SU-DHL-6 (cell line): Measurements from ENCODE around the gene TBC1D32.
"Not testable (repeated sequence)": the region's sequence is repeated elsewhere in the genome, so short reads cannot be mapped to it uniquely, and the experiment has no call there.

ENCODE experiments used
- H2AFZ ChIP-seq: fragments of 200-600 bp; sonication (generic); 2 replicates; pipeline ENCODE4 v1.6.1; 2014; ENCODE audit warnings: low read depth, mild to moderate bottlenecking, moderate library complexity, mixed read lengths, antibody characterized with exemption, low read length; ENCODE audit not compliant: severe bottlenecking
- H3F3A ChIP-seq: fragments of 200-600 bp; shearing (Covaris generic); 2 replicates; pipeline ENCODE4 v1.6.0; 2016; ENCODE audit warnings: antibody characterized with exemption, mild to moderate bottlenecking; ENCODE audit not compliant: insufficient read depth
- H3K27ac ChIP-seq: fragments of 200-600 bp; sonication (generic); 2 replicates; pipeline ENCODE4 v1.5.1; 2016; ENCODE audit warnings: low read depth, mild to moderate bottlenecking, low read length, moderate library complexity, mixed read lengths
- H3K27me3 ChIP-seq: fragments of 200-600 bp; sonication (generic), shearing (Covaris generic); 2 replicates; pipeline ENCODE4 v1.6.0; 2014; ENCODE audit warnings: mild to moderate bottlenecking, low read length
- H3K36me3 ChIP-seq: fragments of 200-600 bp; sonication (generic); 2 replicates; pipeline ENCODE4 v1.6.1; 2014; ENCODE audit warnings: mild to moderate bottlenecking, low read length, mixed read lengths
- H3K4me2 ChIP-seq: fragments of 300-600, 200-600 bp; shearing (Covaris generic), sonication (generic); 2 replicates; pipeline ENCODE4 v1.6.0; 2014; ENCODE audit warnings: low read length, low read depth, mild to moderate bottlenecking; ENCODE audit not compliant: poor library complexity, severe bottlenecking
- H3K4me3 ChIP-seq: fragments of 200-600 bp; sonication (generic); 2 replicates; pipeline ENCODE4 v1.5.1; 2014; ENCODE audit warnings: antibody characterized with exemption, low read length, mild to moderate bottlenecking, mixed read lengths; ENCODE audit not compliant: insufficient read depth, poor library complexity, severe bottlenecking
- H3K79me2 ChIP-seq: fragments of 200-600 bp; sonication (generic); 2 replicates; pipeline ENCODE4 v1.6.1; 2014; ENCODE audit warnings: mild to moderate bottlenecking, low read length, moderate library complexity; ENCODE audit not compliant: insufficient read depth
- H3K9ac ChIP-seq: fragments of 200-600 bp; sonication (generic); 2 replicates; pipeline ENCODE4 v1.7.0; 2014; ENCODE audit warnings: mild to moderate bottlenecking, low read length
- H3K9me2 ChIP-seq: fragments of 200-600 bp; sonication (generic); replicated peaks from 2 replicates; pipeline ENCODE4 v1.6.1; 2014; ENCODE audit warnings: low read length; ENCODE audit not compliant: insufficient read depth
- H3K9me3 ChIP-seq: fragments of 200-600 bp; sonication (generic); 2 replicates; pipeline ENCODE4 v1.6.1; 2014; ENCODE audit warnings: low read length, mixed read lengths; ENCODE audit not compliant: insufficient read depth
- H4K20me1 ChIP-seq: fragments of 200-600 bp; sonication (generic); 2 replicates; pipeline ENCODE4 v1.6.1; 2014; ENCODE audit warnings: low read depth, mild to moderate bottlenecking, antibody characterized with exemption, low read length, moderate library complexity, mixed read lengths
- EZH2phosphoT487 ChIP-seq: fragments of 200-600 bp; sonication (generic), shearing (Covaris generic); conservative IDR thresholded peaks from 2 replicates; pipeline ENCODE4 v1.6.1; 2018; ENCODE audit warnings: mild to moderate bottlenecking, antibody characterized with exemption, low read length, moderate library complexity, mixed read lengths
- TF ChIP-seq, protein P1 (sequence below): fragments of 200-600 bp; sonication (generic); IDR thresholded peaks from one replicate; pipeline ENCODE4 v1.5.1; 2017; ENCODE audit warnings: antibody characterized with exemption, mild to moderate bottlenecking, low read length, moderate library complexity; ENCODE audit not compliant: insufficient read depth, poor library complexity, severe bottlenecking

TBC1D32 gene

GRCh38 chr6:121309768-121310469, 24.4 kb downstream of the TBC1D32 start:
- Histone ChIP-seq H3K36me3 (no peaks in the 10 kb centered on the region; the same call in 1 of the 2 replicates), H3K4me2 (no peak overlapping the region), H3K9me2 (no peaks in the 10 kb centered on the region), H4K20me1 (peaks cover 2% of the 10 kb centered on the region; the same call in 1 of the 2 replicates), H3K27ac (no peak overlapping the region), H3K9ac (no peak overlapping the region), H3K4me3 (no peak overlapping the region), H2AFZ (no peak overlapping the region), H3K79me2 (no peaks in the 10 kb centered on the region), H3K27me3 (no peaks in the 10 kb centered on the region), H3K9me3 (no peaks in the 10 kb centered on the region), H3F3A (no peaks in the 10 kb centered on the region)
- TF ChIP-seq, protein P1, sequence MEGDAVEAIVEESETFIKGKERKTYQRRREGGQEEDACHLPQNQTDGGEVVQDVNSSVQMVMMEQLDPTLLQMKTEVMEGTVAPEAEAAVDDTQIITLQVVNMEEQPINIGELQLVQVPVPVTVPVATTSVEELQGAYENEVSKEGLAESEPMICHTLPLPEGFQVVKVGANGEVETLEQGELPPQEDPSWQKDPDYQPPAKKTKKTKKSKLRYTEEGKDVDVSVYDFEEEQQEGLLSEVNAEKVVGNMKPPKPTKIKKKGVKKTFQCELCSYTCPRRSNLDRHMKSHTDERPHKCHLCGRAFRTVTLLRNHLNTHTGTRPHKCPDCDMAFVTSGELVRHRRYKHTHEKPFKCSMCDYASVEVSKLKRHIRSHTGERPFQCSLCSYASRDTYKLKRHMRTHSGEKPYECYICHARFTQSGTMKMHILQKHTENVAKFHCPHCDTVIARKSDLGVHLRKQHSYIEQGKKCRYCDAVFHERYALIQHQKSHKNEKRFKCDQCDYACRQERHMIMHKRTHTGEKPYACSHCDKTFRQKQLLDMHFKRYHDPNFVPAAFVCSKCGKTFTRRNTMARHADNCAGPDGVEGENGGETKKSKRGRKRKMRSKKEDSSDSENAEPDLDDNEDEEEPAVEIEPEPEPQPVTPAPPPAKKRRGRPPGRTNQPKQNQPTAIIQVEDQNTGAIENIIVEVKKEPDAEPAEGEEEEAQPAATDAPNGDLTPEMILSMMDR = no peak
- no peak for TF ChIP-seq EZH2phosphoT487

GRCh38 chr6:121305957-121306607, 28.2 kb downstream of the TBC1D32 start:
- no peak overlapping the region for H3K4me2 ChIP-seq
- no peak overlapping the region for H3K27ac ChIP-seq
- no peaks in the 10 kb centered on the region for H3K9me2 ChIP-seq
- H3K27me3 ChIP-seq = no peaks in the 10 kb centered on the region
- no peak overlapping the region for H3K9ac ChIP-seq
- peaks cover 2% of the 10 kb centered on the region; the same call in 1 of the 2 replicates for H4K20me1 ChIP-seq
- H3K79me2 ChIP-seq = no peaks in the 10 kb centered on the region
- no peak for TF ChIP-seq EZH2phosphoT487
- TF ChIP-seq, protein P1 = peak; percentile 28
- H3K9me3 ChIP-seq = no peaks in the 10 kb centered on the region
- no peak overlapping the region for H3K4me3 ChIP-seq
- no peaks in the 10 kb centered on the region; the same call in 1 of the 2 replicates for H3K36me3 ChIP-seq
- no peak overlapping the region for H2AFZ ChIP-seq
- H3F3A ChIP-seq = no peaks in the 10 kb centered on the region

- TF ChIP-seq EZH2phosphoT487 = no peak
- TF ChIP-seq, protein P1 = no peak
- H4K20me1 ChIP-seq = no peaks in the 10 kb centered on the region
- no peak overlapping the region for H2AFZ ChIP-seq
- H3K36me3 ChIP-seq = no peaks in the 10 kb centered on the region; the same call in 1 of the 2 replicates
- H3K9me2 ChIP-seq = no peaks in the 10 kb centered on the region
- H3K9ac ChIP-seq = no peak overlapping the region
- H3K79me2 ChIP-seq = no peaks in the 10 kb centered on the region
- no peak overlapping the region for H3K4me2 ChIP-seq
- no peak overlapping the region for H3K27ac ChIP-seq
- H3K9me3 ChIP-seq = no peaks in the 10 kb centered on the region
- no peak overlapping the region for H3K4me3 ChIP-seq
- no peaks in the 10 kb centered on the region for H3F3A ChIP-seq
- H3K27me3 ChIP-seq = no peaks in the 10 kb centered on the region
Measured at GRCh38 chr6:121302882-121303281, 31.4 kb downstream of the TBC1D32 start.

- H3K27me3 ChIP-seq, H3K9me3 ChIP-seq, H3K27ac ChIP-seq, H3K9me2 ChIP-seq, H3F3A ChIP-seq, H3K9ac ChIP-seq, H3K36me3 ChIP-seq, H4K20me1 ChIP-seq, H3K4me3 ChIP-seq, H3K79me2 ChIP-seq, H3K4me2 ChIP-seq, H2AFZ ChIP-seq: not testable (repeated sequence)
Measured at GRCh38 chr6:121301156-121301555, 33.1 kb downstream of the TBC1D32 start.
